Activated T-helper 1 cell treated with Interleukin-2 at 50 U/mL for 16 hours (primary cell): ENCODE results near the gene SCARB1.

ENCODE experiments used
- DNase-seq: peaks from one replicate; pipeline ENCODE4 v3.0.0-alpha.2; 2020; ENCODE audit warnings: low read depth

SCARB1 gene

GRCh38 chr12:124842073-124842749 is 21.5 kb downstream of the SCARB1 start:
- no peak for DNase-seq

- no peak for DNase-seq
These were observed 22.1 kb downstream of the SCARB1 start for GRCh38 chr12:124841558-124841945.

GRCh38 chr12:124837958-124838803 is 25.5 kb downstream of the SCARB1 start:
- no peak for DNase-seq

GRCh38 chr12:124837249-124837897 is 26.3 kb downstream of the SCARB1 start:
- no peak for DNase-seq

- DNase-seq = no peak
These were observed 26.9 kb downstream of the SCARB1 start for GRCh38 chr12:124836759-124837158.

- DNase-seq = no peak
These were observed 27.8 kb downstream of the SCARB1 start for GRCh38 chr12:124835656-124836410.

GRCh38 chr12:124834822-124835221 is 28.8 kb downstream of the SCARB1 start:
- no peak for DNase-seq

GRCh38 chr12:124833693-124834122 is 30.0 kb downstream of the SCARB1 start:
- no peak for DNase-seq

- no peak for DNase-seq
These were observed 30.8 kb downstream of the SCARB1 start for GRCh38 chr12:124832856-124833255.

GRCh38 chr12:124831590-124831989 is 32.1 kb downstream of the SCARB1 start:
- DNase-seq = no peak

GRCh38 chr12:124830306-124830705 is 33.4 kb downstream of the SCARB1 start:
- no peak for DNase-seq

- DNase-seq = no peak
These were observed 33.9 kb downstream of the SCARB1 start for GRCh38 chr12:124829708-124830304.

GRCh38 chr12:124829008-124829707 is 34.5 kb downstream of the SCARB1 start:
- no peak for DNase-seq

GRCh38 chr12:124828264-124829007 is 35.2 kb downstream of the SCARB1 start:
- DNase-seq = no peak

- DNase-seq = no peak
These were observed 36.0 kb downstream of the SCARB1 start for GRCh38 chr12:124827588-124828184.

- DNase-seq = no peak
These were observed 39.5 kb downstream of the SCARB1 start for GRCh38 chr12:124824195-124824594.

GRCh38 chr12:124823272-124823970 is 40.2 kb downstream of the SCARB1 start:
- no peak for DNase-seq

GRCh38 chr12:124822218-124822617 is 41.4 kb downstream of the SCARB1 start:
- DNase-seq = no peak
